ENCODE data around the gene FADS3.

DNA sequence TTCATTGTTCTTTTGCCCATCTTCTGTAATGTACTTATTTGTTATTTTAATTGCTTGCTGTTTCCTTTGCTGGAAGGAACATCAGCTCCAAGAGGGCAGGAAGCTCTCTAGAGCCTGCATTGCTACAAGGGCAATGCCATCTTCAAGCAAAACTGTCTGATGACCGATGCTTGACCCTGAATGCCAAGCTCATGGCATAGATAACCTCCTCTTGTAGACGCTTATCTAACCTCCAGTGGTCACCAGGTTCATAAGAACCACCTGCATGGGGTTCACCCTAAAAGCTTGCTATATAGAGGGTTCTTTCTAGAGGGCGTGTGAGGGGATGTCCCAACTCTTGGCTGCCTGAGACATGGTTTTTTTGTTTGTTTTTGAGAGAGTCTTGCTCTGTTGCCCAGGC is 16.5 kb downstream of the FADS3 start:
- TF ChIP-seq POLR2A (IDR thresholded peaks at IDR 0.05), result no peak
- TF ChIP-seq, protein P1, sequence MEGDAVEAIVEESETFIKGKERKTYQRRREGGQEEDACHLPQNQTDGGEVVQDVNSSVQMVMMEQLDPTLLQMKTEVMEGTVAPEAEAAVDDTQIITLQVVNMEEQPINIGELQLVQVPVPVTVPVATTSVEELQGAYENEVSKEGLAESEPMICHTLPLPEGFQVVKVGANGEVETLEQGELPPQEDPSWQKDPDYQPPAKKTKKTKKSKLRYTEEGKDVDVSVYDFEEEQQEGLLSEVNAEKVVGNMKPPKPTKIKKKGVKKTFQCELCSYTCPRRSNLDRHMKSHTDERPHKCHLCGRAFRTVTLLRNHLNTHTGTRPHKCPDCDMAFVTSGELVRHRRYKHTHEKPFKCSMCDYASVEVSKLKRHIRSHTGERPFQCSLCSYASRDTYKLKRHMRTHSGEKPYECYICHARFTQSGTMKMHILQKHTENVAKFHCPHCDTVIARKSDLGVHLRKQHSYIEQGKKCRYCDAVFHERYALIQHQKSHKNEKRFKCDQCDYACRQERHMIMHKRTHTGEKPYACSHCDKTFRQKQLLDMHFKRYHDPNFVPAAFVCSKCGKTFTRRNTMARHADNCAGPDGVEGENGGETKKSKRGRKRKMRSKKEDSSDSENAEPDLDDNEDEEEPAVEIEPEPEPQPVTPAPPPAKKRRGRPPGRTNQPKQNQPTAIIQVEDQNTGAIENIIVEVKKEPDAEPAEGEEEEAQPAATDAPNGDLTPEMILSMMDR (IDR thresholded peaks at IDR 0.05), result no peak
- no peak for TF ChIP-seq EP300 (IDR thresholded peaks at IDR 0.05)
- TF ChIP-seq POLR2AphosphoS5 (IDR thresholded peaks at IDR 0.05), result no peak

Measured in upper lobe of left lung (tissue), 4 donors.